NCI-H345 (cell line): ENCODE measurements around the gene TLE1.
"Not testable (repeated sequence)": the region's sequence is repeated elsewhere in the genome, so short reads cannot be mapped to it uniquely, and the experiment has no call there.

Experiments
- DNase-seq: peaks from one replicate; lab custom pipeline; 2025; lab: John Stamatoyannopoulos, UW

The TLE1 gene

DNA sequence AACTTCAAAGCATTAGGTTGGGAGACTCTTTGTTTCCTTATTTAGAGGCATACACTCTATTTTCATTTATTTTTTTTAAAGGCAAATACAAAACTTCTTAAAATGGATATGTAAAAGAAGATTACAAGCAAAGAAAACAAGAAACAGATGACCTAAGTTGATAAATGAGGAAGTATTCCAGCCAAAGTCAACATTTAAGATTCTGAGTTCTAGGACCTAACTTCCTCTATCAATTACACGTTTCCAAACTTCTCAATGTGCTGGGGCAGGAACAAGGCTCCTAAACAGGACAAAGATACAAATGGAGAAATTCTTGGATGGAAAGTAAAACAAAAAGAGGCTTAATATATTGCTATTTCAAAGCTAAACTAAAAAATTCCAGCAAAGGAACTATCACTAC is 89.5 kb downstream of the TLE1 start:
- no peak for DNase-seq

GRCh38 chr9:81598811-81599210 is 90.5 kb downstream of the TLE1 start:
- no peak for DNase-seq

GRCh38 chr9:81598123-81598497 is 91.2 kb downstream of the TLE1 start:
- no peak for DNase-seq

DNA sequence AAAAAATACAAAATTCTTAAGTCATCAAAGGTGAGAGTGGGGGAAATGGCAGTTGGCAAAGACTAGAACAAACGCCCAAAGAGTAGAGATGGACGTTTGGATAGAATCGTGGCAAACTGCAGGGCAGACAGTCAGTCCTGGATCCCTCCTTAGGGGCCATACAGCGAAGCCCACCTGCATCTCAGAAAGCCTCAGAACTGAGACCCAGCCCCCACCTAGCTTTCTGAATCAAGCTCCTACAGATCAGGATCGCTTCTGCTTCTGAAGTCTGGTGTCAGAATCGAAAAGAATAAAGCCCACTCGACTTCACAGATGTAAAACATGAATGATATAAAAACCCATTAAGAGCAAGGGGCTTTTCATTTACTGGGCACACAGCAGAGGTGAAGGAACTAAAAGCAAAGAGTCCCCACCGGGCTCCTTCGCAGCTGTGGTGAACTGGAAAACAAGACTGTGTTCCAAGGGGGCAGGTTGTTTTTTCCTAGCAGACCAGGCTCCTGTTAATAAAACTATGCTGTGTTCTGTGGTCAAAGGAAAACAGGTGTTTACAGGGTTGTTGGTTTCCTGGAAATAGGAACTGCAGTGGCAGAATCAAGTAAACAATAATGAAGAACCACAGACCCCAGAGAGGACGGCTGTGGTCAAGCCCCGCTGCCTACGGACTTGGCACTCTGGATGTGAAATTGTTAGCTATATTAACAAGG is 91.8 kb downstream of the TLE1 start:
- DNase-seq: no peak

GRCh38 chr9:81596679-81597418 is 92.5 kb downstream of the TLE1 start:
- no peak for DNase-seq

GRCh38 chr9:81595887-81596543 is 93.3 kb downstream of the TLE1 start:
- DNase-seq: peak; percentile 93

DNA sequence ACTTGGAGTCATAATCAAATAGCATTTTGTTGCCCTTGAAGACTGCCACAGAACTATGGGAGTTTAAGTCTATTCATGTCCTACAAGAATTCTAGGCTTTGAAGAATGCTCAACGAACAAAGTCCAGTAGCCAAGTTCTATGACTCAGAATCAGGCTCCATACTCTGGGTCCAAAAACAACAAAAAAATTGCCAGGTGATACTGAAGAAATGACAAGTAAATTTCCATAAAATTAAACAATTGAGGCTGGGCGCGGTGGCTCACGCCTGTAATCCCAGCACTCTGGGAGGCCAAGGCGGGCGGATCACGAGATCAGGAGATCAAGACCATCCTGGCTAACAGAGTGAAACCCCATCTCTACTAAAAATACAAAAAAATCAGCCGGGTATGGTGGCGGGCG is 94.1 kb downstream of the TLE1 start:
- DNase-seq: not testable (repeated sequence)

DNA sequence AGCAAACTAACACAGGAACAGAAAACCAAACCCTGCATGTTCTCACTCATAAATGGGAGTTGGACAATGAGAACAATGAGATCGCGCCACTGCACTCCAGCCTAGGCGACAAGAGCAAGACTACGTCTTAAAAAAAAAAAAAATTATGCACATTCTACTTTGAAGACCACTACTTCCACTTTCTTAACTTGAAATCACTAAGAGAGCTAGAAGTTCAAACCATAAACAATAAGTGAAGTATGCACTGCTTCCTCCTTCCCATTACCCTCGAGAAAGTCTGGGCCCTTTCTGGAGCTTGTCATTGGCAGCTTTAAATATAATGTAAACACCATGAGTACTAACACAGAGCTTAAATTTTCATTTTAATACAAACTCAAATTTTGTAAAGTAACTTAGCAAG is 94.9 kb downstream of the TLE1 start:
- no peak for DNase-seq

DNA sequence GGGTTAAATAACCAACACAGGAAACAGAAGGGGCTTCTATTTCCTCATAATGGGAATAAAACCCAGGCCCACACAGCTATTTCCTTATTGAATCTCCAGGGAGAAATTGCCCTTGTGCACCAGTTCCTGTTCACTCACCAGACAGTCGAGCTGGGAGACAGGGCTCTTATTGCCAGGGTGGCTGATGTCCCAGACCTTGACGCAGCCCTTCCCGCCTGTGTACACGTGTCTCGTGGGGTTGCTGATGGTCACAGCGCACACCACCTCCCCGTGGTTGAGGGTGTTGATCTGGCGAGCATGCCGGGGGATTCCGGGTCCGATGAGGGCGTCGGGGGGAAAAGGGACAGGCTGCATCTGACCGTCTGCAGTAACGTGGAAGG is 96.5 kb downstream of the TLE1 start:
- no peak for DNase-seq

DNA sequence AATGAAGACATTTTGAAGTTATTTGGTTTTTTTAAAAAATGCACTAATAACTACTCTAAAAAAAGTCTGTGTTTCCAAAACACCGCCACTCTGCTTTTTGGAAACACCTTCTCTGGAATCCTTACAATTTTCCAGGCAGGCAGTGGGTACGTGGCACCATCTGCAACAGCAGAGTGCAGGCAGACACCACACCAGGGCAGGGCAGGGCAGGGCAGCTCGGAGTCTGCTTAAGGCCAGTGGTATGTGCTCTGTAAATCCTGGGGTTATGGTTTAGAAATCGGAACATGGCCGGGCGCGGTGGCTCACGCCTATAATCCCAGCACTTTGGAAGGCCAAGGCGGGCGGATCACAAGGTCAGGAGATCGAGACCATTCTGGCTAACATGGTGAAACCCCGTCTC is 97.6 kb downstream of the TLE1 start:
- no peak for DNase-seq

DNA sequence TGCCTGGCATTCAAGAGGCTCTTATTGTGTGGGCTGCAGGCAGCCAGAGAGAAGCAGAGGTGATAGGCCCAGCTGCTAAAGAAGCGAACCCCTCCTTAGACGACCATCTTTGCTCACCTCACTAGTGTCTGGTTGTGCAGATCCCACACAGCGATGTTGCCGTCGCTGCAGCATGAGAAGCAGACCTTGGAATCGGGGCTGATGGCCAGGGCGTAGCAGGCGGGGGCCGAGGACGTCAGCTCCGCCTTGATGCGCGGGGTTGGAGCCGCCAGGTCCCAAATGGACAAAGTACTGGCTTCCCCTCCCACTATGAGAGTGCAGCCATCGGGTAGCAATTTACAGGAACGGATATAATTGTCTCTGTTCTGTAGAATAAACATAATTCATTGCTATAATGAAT is 98.7 kb downstream of the TLE1 start:
- DNase-seq: no peak

DNA sequence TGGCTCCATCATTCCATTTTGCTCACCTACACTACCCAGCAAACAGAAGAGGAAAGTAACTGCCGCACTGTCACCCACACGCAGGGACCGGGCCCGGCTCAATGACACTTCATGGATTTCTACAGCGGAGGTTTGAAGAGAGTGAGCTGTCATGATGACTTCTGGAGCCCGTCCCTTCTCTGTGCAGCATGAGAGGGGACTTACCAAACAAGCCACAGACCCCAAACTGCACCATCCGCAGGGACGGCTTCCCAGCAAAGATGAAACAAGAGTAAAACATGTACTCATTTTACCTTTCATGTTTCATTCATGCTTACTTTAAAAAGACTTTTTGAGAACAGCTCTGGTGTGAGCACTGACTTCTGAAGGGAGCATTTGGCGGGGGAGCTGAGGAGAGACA is 99.5 kb downstream of the TLE1 start:
- no peak for DNase-seq

- no peak for DNase-seq
These were observed 100.0 kb downstream of the TLE1 start for GRCh38 chr9:81589392-81589791.

DNA sequence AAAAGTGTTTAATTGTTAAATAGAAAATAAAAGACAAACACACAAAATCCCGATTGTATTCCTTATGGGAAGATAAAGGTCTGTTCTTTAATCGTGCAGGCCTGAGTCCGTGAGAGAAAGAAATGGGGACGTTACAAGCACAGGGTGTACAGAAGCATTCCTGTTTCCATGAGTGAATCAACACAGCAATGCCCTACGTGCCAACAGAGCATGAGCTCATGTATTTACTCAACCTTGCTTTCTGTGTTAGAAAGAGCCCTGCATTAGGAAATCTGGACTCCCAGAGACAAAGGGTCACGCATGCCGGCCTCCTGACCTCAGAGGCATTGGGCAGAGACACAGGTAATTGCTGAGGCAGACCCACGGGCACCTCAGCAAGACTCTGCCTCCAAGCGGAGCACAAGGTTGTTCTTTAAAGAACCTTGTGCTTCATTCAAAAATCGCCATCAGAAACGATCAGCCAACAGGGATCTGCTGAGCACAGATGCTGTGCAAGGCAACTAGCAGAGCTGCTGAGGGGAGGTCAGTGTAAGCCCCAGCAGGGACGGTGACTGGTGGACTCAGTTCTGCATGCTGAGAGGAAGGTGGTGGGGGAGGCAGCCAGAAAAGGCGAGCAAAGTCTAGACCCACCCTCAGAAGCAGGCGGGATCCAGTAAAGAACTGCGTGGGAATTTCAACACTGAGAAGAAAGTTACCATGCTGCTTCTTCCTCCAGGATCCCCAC is 101.0 kb downstream of the TLE1 start:
- DNase-seq: peak; percentile 33

DNA sequence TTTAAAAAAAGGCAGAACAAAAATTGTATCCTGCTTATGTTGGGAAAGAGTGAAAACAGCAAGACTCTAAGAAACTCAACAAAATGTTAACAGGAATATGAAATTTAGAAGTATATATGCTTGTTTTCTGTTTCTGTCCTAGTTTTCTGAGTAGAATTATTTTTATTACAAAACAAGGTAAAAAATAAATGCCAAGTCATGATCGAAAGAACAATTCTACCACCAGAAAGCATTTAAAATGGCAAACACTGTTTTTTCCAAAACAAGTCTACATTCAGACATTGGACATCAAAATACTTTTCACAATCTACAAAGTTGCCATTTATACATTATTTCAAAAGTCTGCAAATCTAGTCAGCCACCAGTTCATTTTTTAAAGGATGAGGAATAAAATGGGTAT is 102.6 kb downstream of the TLE1 start:
- no peak for DNase-seq

DNA sequence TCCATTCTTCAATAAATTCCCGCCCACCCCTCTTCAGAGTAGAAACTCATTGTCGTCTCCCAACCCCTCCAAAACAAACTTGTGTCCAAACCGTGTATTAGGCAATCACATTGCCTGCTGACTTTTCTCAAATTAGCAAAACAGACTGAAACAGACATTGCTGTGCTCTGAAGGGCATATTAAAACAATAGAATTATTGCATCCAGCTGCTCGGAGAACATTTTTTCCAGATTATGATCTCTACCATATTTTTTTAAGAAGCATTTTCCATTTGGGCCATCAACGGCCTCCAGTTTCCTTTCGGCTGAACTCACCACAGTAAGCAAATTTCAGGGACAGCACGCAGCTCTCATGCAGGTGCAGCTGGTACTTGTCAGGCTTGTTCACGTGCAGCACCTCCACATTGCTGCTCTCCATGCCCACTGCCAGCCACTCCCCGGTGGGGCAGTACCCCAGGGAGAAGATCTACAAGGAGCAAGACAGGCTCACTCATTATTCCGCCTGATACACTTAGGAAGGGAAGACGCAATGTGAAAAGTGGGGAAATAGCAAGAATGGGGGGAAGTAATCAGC is 104.1 kb downstream of the TLE1 start:
- DNase-seq: no peak

DNA sequence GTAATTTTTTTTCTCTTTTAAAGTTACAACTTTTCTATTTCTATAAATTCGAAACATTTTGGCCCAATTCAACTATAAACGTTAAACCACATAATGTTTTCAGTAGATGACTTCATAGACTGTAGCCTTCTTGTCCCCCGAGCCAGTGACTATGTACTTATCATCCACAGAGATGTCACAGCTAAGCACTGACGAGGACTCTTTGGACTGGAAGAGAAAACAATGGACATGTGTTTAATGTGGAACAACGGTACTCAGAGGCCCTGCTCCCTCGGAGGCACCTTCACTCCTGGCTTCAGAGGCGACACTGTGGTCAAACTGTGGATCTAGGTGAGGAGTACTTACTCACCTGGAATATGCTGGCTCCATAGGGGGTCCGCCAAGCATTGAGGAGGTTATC is 105.2 kb downstream of the TLE1 start:
- DNase-seq: no peak

DNA sequence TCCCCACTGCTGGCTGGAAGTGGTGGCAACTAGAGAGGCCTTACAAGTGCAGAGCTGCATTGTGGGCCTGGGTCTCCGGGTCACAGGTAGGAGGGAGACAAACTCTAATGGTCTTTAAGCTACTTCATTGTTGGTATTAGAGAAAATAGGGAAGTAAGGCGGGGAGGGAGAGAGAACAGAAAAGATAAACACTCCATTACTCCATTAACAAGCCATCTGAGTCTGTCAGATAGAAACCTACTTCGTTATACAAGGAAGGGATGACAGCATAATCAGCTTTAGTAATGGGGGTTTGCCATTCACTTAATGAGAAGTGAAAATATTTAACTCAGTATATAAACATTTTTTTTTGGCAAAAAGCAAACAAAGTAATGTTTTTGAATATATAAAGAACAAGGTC is 107.4 kb downstream of the TLE1 start:
- DNase-seq: no peak

GRCh38 chr9:81579381-81579780 is 110.0 kb downstream of the TLE1 start:
- no peak for DNase-seq

- no peak for DNase-seq
These were observed 110.7 kb downstream of the TLE1 start for GRCh38 chr9:81578606-81579005.

GRCh38 chr9:81575956-81576355 is 113.4 kb downstream of the TLE1 start:
- no peak for DNase-seq

- DNase-seq: no peak
These were observed 114.9 kb downstream of the TLE1 start for GRCh38 chr9:81574405-81574804.
